T-cell (primary cell): ENCODE measurements around the gene MEOX2. TPM values are rescaled to one million over a fixed set of nuclear protein-coding genes. Genes with fewer than 3 reads are reported as not detected.
A peak's percentile ranks its signal among the peaks of the same experiment; 100 is the strongest.

Experiments
- ATAC-seq, 4 experiments: fragments of 200-7000 bp in 3 of 4; fragments of 150-1000 bp in 1 of 4; cut with Tn5 transposase; replicated peaks in 1 of 4; 1 replicate in 3 of 4; 2 replicates in 1 of 4; pipeline ENCODE4 v1.10.0; 2021; ENCODE audit warnings: moderate library complexity in 3 of 4, mild to moderate bottlenecking in 2 of 4, moderate number of reproducible peaks in 1 of 4
- CTCF ChIA-PET, 2 donors: fragments of 300-600 bp; sonication (Branson Sonifier 250); formaldehyde crosslinking; loops; one replicate each; lab custom pipeline; 2022; ENCODE audit warnings: antibody characterized with exemption in 2 of 2; lab: Charles Lee
- POLR2A ChIA-PET, 2 donors: fragments of 300-600 bp; sonication (Branson Sonifier 250); formaldehyde crosslinking; loops; one replicate each; lab custom pipeline; 2022; ENCODE audit warnings: antibody characterized with exemption in 2 of 2; lab: Charles Lee
- DNase-seq, 35 experiments: peaks; one replicate each; pipeline versions ENCODE4 v3.0.0 to v3.0.0-alpha.2; 2013 to 2023
- H3K27ac ChIP-seq: one replicate; pipeline ENCODE4 v1.5.1; 2013; ENCODE audit warnings: low read length
- H3K27me3 ChIP-seq, 2 experiments: replicated peaks in 1 of 2; 1 replicate in 1 of 2; 2 replicates in 1 of 2; pipeline versions ENCODE4 v1.6.1 to v1.7.0; 2013; ENCODE audit warnings: low read length in 1 of 2, mixed read lengths in 1 of 2; ENCODE audit not compliant: control insufficient read depth in 2 of 2, insufficient read depth in 2 of 2; ENCODE audit errors: extremely low read depth in 1 of 2
- H3K36me3 ChIP-seq, 2 donors: 1 replicate in 1 of 2; 2 replicates in 1 of 2; pipeline versions ENCODE4 v1.6.1 to v1.7.0; 2013; ENCODE audit warnings: low read length in 1 of 2; ENCODE audit not compliant: control insufficient read depth in 2 of 2, insufficient read depth in 1 of 2; ENCODE audit errors: extremely low read depth in 1 of 2
- H3K4me1 ChIP-seq, 2 experiments: 1 replicate in 1 of 2; 2 replicates in 1 of 2; pipeline versions ENCODE4 v1.6.1 to v1.7.0; 2013; ENCODE audit warnings: low read length in 2 of 2, mixed read lengths in 1 of 2; ENCODE audit not compliant: insufficient read depth in 2 of 2, control insufficient read depth in 1 of 2; ENCODE audit errors: extremely low read depth in 1 of 2
- H3K4me3 ChIP-seq, 2 donors: 1 replicate in 1 of 2; 2 replicates in 1 of 2; pipeline versions ENCODE4 v1.5.1 to v1.7.0; 2013; ENCODE audit warnings: mild to moderate bottlenecking in 2 of 2, low read length in 1 of 2, moderate library complexity in 1 of 2; ENCODE audit not compliant: control insufficient read depth in 1 of 2; ENCODE audit errors: extremely low read depth in 1 of 2
- H3K9me3 ChIP-seq: 2 replicates; pipeline ENCODE4 v1.7.0; 2013
- H3K27ac Mint-ChIP-seq, 2 donors: one replicate each; pipeline ENCODE4 v1.8.0; 2020 to 2021; ENCODE audit warnings: mild to moderate bottlenecking in 2 of 2, mixed read lengths in 2 of 2
- H3K27me3 Mint-ChIP-seq, 2 donors: one replicate each; pipeline ENCODE4 v1.8.0; 2021 to 2022; ENCODE audit warnings: mixed read lengths in 2 of 2
- H3K36me3 Mint-ChIP-seq: one replicate; pipeline ENCODE4 v1.8.0; 2021; ENCODE audit warnings: mixed read lengths
- H3K4me1 Mint-ChIP-seq, 3 donors: one replicate each; pipeline ENCODE4 v1.8.0; 2020 to 2022; ENCODE audit warnings: mixed read lengths in 3 of 3, mild to moderate bottlenecking in 1 of 3
- H3K4me3 Mint-ChIP-seq, 3 donors: one replicate each; pipeline ENCODE4 v1.8.0; 2020 to 2022; ENCODE audit warnings: mild to moderate bottlenecking in 3 of 3, mixed read lengths in 3 of 3, moderate library complexity in 3 of 3
- H3K9me3 Mint-ChIP-seq, 3 donors: one replicate each; pipeline ENCODE4 v1.8.0; 2020 to 2022; ENCODE audit warnings: mixed read lengths in 3 of 3
- WGBS: methylation state at CpG from one replicate; pipeline ENCODE4 v1.1.5; 2013; ENCODE audit warnings: missing lambda C conversion rate; ENCODE audit not compliant: insufficient coverage; 5-methylcytosine and 5-hydroxymethylcytosine counted together
- total RNA-seq, 35 experiments: library from RNA in 6 of 35; stranded (reverse) in 6 of 35; fragments of 120-200 nt in 1 of 35; gene quantifications; one replicate each; pipeline versions ENCODE4 v1.2.1 to v1.2.4 and lab custom pipeline; 2013 to 2026

MEOX2 gene
- total RNA-seq, 5 donors from 2014 or later (not counting 1 experiment from before 2014, with no cell fraction given) = 0.12 TPM; not detected in 4

DNA sequence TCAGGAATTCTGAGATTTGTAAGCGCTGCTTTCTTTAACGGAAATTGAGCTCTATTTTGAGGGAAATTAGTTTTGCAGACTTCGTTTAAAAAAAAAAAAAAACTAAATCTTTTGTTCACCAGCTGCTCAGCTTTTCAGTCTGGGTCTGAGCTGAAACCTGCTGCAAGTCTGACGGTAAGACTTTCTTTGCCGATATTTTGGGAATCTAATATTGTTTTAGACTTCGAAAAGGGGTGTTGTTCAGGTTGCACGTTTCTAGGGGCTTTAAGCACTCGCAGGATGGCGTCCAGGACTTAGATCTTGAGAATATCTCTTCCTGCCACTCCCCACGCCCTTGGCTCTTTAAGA, 1.8 kb upstream of the MEOX2 start:
- H3K9me3 Mint-ChIP-seq = no peaks in the 10 kb centered on the region
- ATAC-seq (no peak), DNase-seq (no peak)
- 10% methylated on average over 2 of the region's 10 CpGs for WGBS
- no peak overlapping the region for H3K27ac Mint-ChIP-seq
- Histone ChIP-seq H3K27ac (no peak overlapping the region), H3K27me3 (peaks cover 11 to 26% of the 10 kb centered on the region in 2 experiments), H3K9me3 (no peaks in the 10 kb centered on the region), H3K36me3 (no peaks in the 10 kb centered on the region), H3K4me3 (no peak overlapping the region), H3K4me1 (no peaks in the 10 kb centered on the region)
- ChIA-PET CTCF (no interaction called here), POLR2A (interaction anchor here in 1 of 2 donors (0.7 kb wide), 1 partner anchor 17 kb away, joined by 4 read pairs; no protein-coding TSS in a partner anchor)
- H3K4me1 Mint-ChIP-seq = peaks cover 0 to 2% (median 0%) of the 10 kb centered on the region in 3 donors
- H3K27me3 Mint-ChIP-seq = peaks cover 29 to 39% of the 10 kb centered on the region in 2 donors
- H3K36me3 Mint-ChIP-seq = no peaks in the 10 kb centered on the region
- no peak overlapping the region for H3K4me3 Mint-ChIP-seq

DNA sequence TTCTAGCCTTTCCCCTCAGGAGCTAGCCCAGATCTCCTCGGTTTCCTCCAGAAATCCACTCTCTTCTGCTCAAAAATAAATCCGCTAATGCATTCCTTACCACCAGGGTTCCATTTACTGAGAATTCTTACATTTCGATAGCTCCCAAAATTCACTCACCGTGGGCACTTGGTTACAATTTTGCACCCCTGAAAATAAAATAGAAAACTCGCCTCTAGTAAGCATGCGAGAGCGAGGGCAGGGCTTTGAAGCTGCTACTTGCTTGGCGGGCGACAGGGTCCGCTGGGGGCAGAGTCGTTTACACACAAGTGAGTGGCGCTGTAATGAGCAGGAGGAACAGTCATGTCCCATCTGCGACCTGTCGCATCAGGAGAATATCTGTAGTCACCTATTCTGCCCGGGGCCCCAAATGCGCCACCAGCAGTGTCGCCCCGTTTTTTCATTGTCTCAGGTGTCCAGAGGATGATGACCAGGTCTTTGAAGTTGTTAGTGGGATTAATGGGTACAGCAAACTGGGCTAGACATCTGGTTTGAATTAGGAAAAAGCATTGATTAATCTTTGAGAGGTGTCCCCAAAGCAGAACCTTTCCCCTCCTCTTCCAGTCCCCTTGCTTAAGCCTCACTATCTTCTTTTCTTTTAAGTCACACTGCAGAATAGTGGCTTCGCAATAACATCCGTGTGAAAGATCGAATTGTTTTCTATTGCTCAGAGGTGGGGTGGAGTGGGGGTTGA, 1.2 kb upstream of the MEOX2 start:
- H3K27me3 Mint-ChIP-seq = peaks cover 29 to 39% of the 10 kb centered on the region in 2 donors
- no peak overlapping the region for H3K27ac ChIP-seq
- H3K9me3 ChIP-seq = no peaks in the 10 kb centered on the region
- ChIA-PET CTCF (no interaction called here), POLR2A (interaction anchor here in 1 of 2 donors (0.7 kb wide), 1 partner anchor 17 kb away, joined by 4 read pairs; no protein-coding TSS in a partner anchor)
- no peak overlapping the region for H3K27ac Mint-ChIP-seq
- ATAC-seq (no peak), DNase-seq (no peak)
- WGBS = 14% methylated on average over 14 of the region's 21 CpGs
- no peaks in the 10 kb centered on the region for H3K36me3 Mint-ChIP-seq
- H3K4me1 ChIP-seq = no peaks in the 10 kb centered on the region
- H3K4me3 ChIP-seq = no peak overlapping the region
- H3K9me3 Mint-ChIP-seq = no peaks in the 10 kb centered on the region
- no peak overlapping the region for H3K4me3 Mint-ChIP-seq
- peaks cover 11 to 26% of the 10 kb centered on the region in 2 experiments for H3K27me3 ChIP-seq
- H3K4me1 Mint-ChIP-seq = peaks cover 0 to 2% (median 0%) of the 10 kb centered on the region in 3 donors
- no peaks in the 10 kb centered on the region for H3K36me3 ChIP-seq

DNA sequence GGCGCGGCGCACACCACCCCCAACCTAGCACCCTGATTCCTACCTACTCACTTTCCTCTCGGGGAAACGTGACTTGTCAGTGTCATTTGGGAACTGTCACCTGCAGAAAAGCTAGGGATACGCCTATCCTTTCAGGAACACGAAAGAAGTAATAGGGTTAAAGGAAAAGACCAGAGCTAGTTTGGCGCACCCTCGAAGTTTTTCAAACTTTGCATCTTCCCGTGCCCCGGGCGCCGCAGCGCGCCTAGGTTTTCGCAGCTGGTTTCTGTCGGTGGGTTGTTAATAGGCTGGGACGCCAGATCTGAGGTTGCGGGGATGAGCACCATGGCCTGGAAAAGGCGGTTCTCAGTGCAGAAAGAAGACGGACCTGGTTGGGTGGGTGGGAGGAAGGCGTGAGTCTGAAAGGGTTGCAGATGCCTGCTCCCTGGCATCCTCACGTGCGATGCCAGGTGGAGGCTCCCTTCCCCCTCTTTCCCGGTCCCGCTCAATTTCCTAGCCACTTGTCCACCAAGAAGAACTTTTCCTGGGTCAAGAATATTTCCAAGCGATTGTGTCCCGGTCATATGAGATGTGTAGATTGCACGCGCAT, 568 bp upstream of the MEOX2 start:
- 9% methylated on average over 21 of the region's 30 CpGs for WGBS

DNA sequence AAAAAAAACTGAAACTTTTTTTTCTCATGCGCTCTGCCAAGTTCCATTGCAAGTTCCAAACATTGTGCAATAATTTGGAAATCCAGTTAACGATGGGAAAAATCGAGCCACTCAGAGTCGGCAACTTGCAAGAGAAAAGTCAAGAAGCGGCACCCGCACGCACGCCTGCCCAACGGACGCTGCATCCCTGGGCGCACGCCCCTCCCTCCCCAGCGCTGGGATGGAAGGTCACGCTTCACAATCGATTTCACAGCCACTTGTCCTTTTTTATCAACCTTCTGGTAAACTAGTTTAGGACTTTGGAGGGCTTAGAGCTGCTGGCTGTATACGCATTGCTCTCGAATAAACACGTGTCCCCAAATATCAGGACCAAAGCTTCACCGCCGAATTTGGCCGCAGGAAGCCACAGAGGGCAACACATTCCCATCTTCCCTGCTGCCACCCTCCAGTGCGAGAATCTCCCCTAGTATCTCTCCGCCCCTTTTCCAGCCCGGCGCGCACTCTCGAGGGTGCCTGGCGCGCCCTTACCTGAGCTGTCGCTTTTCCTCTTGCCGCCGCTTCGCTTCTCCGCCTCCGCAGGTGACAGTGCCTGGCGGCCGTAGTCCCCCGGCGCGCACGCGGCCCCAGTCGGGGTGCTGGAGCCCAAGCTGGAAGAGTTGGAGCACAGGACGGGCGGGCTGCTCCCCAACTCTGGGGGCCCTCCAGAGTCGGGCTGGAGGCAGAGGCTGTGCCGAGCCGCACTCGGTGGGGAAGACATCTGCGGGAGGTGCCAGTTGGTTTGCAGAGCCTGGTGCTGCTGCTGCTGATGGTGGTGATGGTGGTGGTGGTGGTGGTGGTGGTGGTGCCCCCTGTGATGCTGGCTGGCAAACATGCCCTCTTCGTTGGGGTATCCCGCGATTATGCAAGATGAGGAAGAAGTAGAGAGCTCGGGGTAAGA, 857 bp downstream of the MEOX2 start:
- no peaks in the 10 kb centered on the region for H3K4me1 ChIP-seq
- H3K36me3 ChIP-seq = no peaks in the 10 kb centered on the region
- ChIA-PET POLR2A (no interaction called here), CTCF (no interaction called here)
- DNase-seq (no peak), ATAC-seq (peak in 1 of 4 experiments; percentile 4)
- H3K4me3 Mint-ChIP-seq = no peak overlapping the region
- H3K27ac ChIP-seq = no peak overlapping the region
- no peaks in the 10 kb centered on the region for H3K9me3 Mint-ChIP-seq
- WGBS = 11% methylated on average over 50 of the region's 54 CpGs
- H3K9me3 ChIP-seq = no peaks in the 10 kb centered on the region
- peaks cover 29 to 39% of the 10 kb centered on the region in 2 donors for H3K27me3 Mint-ChIP-seq
- peaks cover 0 to 2% (median 0%) of the 10 kb centered on the region in 3 donors for H3K4me1 Mint-ChIP-seq
- no peaks in the 10 kb centered on the region for H3K36me3 Mint-ChIP-seq
- H3K27ac Mint-ChIP-seq = no peak overlapping the region
- peaks cover 11 to 26% of the 10 kb centered on the region in 2 experiments for H3K27me3 ChIP-seq
- H3K4me3 ChIP-seq = no peak overlapping the region

More for the DNA sequence above, 568 bp upstream of the MEOX2 start:
- Histone ChIP-seq H3K27me3 (peaks cover 11 to 26% of the 10 kb centered on the region in 2 experiments), H3K9me3 (no peaks in the 10 kb centered on the region), H3K36me3 (no peaks in the 10 kb centered on the region), H3K4me3 (no peak overlapping the region), H3K4me1 (no peaks in the 10 kb centered on the region), H3K27ac (no peak overlapping the region)
- POLR2A ChIA-PET = no interaction called here
- CTCF ChIA-PET = no interaction called here
- Mint-ChIP-seq H3K9me3 (no peaks in the 10 kb centered on the region), H3K4me1 (peaks cover 0 to 2% (median 0%) of the 10 kb centered on the region in 3 donors), H3K27me3 (peaks cover 29 to 39% of the 10 kb centered on the region in 2 donors), H3K27ac (no peak overlapping the region), H3K36me3 (no peaks in the 10 kb centered on the region), H3K4me3 (no peak overlapping the region)
- DNase-seq (no peak), ATAC-seq (no peak)

DNA sequence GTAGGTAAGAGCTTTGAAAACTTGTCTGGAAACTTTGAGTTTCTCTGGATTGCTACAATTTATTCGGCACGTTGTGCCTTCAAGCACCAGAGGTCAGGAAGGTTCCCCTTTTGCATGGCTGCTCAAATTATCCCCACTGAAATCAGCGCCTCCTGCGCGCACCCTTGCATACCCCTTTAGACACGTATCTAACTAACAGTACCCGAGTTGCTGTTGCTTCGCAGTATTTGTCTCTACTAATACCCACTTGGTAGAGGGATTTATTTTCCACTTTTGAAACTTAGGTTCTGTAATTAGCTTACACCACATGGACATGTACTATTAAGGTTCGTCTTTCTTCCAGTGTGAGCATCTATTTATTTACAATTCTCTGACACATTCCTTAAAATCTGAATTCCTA, 1.6 kb downstream of the MEOX2 start:
- H3K4me3 ChIP-seq = no peak overlapping the region
- Mint-ChIP-seq H3K27me3 (peaks cover 29 to 39% of the 10 kb centered on the region in 2 donors), H3K36me3 (no peaks in the 10 kb centered on the region), H3K9me3 (no peaks in the 10 kb centered on the region), H3K4me1 (peaks cover 0 to 2% (median 0%) of the 10 kb centered on the region in 3 donors), H3K27ac (no peak overlapping the region), H3K4me3 (no peak overlapping the region)
- no peaks in the 10 kb centered on the region for H3K9me3 ChIP-seq
- ATAC-seq (no peak), DNase-seq (no peak)
- POLR2A ChIA-PET = no interaction called here
- H3K4me1 ChIP-seq = no peaks in the 10 kb centered on the region
- WGBS = 0% methylated on average over 2 of the region's 9 CpGs
- H3K36me3 ChIP-seq = no peaks in the 10 kb centered on the region
- CTCF ChIA-PET = no interaction called here
- H3K27ac ChIP-seq = no peak overlapping the region
- H3K27me3 ChIP-seq = peaks cover 11 to 26% of the 10 kb centered on the region in 2 experiments
